OCI-LY1 (cell line): ENCODE measurements around the gene TMEM234.

Source experiments
- H2AFZ ChIP-seq: fragments of 200-600 bp; sonication (generic), shearing (Covaris generic); 2 replicates; pipeline ENCODE4 v1.6.0; 2014; ENCODE audit warnings: antibody characterized with exemption, mild to moderate bottlenecking, low read length
- H3F3A ChIP-seq: fragments of 200-600 bp; sonication (generic), shearing (Covaris generic); 2 replicates; pipeline ENCODE4 v1.6.0; 2014; ENCODE audit warnings: mild to moderate bottlenecking, antibody characterized with exemption, low read length, moderate library complexity; ENCODE audit not compliant: insufficient read depth
- H3K27ac ChIP-seq: fragments of 200-600 bp; sonication (generic); 2 replicates; pipeline ENCODE4 v1.5.1; 2014; ENCODE audit warnings: low read length, mixed run types, mild to moderate bottlenecking, low read depth; ENCODE audit not compliant: poor library complexity, severe bottlenecking
- H3K27me3 ChIP-seq: fragments of 200-600 bp; sonication (generic); 2 replicates; pipeline ENCODE4 v1.6.0; 2014; ENCODE audit warnings: antibody characterized with exemption, mild to moderate bottlenecking, low read length, moderate library complexity; ENCODE audit not compliant: insufficient read depth
- H3K36me3 ChIP-seq: fragments of 200-600 bp; sonication (generic); 2 replicates; pipeline ENCODE4 v1.6.1; 2014; ENCODE audit warnings: mild to moderate bottlenecking, antibody characterized with exemption, low read length, moderate library complexity, mixed read lengths; ENCODE audit not compliant: insufficient read depth
- H3K4me1 ChIP-seq: fragments of 200-600 bp; sonication (generic); 2 replicates; pipeline ENCODE4 v1.5.1; 2014; ENCODE audit warnings: mild to moderate bottlenecking, low read length, moderate library complexity; ENCODE audit not compliant: insufficient read depth, severe bottlenecking
- H3K4me2 ChIP-seq: fragments of 200-600 bp; sonication (generic), shearing (Covaris generic); 2 replicates; pipeline ENCODE4 v1.6.1; 2014; ENCODE audit warnings: low read length
- H3K4me3 ChIP-seq: fragments of 200-600 bp; sonication (generic); 2 replicates; pipeline ENCODE4 v1.5.1; 2014; ENCODE audit warnings: low read length, low read depth, mild to moderate bottlenecking, mixed read lengths; ENCODE audit not compliant: poor library complexity, severe bottlenecking
- H3K79me2 ChIP-seq: fragments of 200-600 bp; shearing (Covaris generic); 2 replicates; pipeline ENCODE4 v1.6.1; 2016; ENCODE audit warnings: mixed run types, low read length, mixed read lengths; ENCODE audit not compliant: insufficient read depth
- H3K9ac ChIP-seq: fragments of 200-600 bp; sonication (generic), shearing (Covaris generic); 2 replicates; pipeline ENCODE4 v1.6.1; 2014; ENCODE audit warnings: mild to moderate bottlenecking, low read length, mixed read lengths
- H3K9me2 ChIP-seq: fragments of 200-600 bp; sonication (generic), shearing (Covaris generic); 2 replicates; pipeline ENCODE4 v1.6.1; 2014; ENCODE audit warnings: low read depth, mild to moderate bottlenecking, low read length, mixed read lengths
- H3K9me3 ChIP-seq: fragments of 200-600 bp; shearing (Covaris generic); 2 replicates; pipeline ENCODE4 v1.6.1; 2014; ENCODE audit warnings: low read length, mixed read lengths
- H4K20me1 ChIP-seq: fragments of 200-600 bp; sonication (generic), shearing (Covaris generic); 2 replicates; pipeline ENCODE4 v1.6.0; 2016; ENCODE audit warnings: mild to moderate bottlenecking, low read length; ENCODE audit not compliant: insufficient read depth
- EZH2 ChIP-seq: fragments of 200-600 bp; sonication (generic), shearing (Covaris generic); IDR thresholded peaks from 2 replicates; pipeline ENCODE4 v1.8.0; 2017; ENCODE audit warnings: borderline replicate concordance, mixed run types, mild to moderate bottlenecking, antibody characterized with exemption, low read length, moderate library complexity, mixed read lengths
- TF ChIP-seq, protein P1 (sequence below): fragments of 200-600 bp; sonication (generic), shearing (Covaris generic); IDR thresholded peaks from 2 replicates; pipeline ENCODE4 v1.5.1; 2017; ENCODE audit warnings: mild to moderate bottlenecking, antibody characterized with exemption, low read length, moderate library complexity, mixed read lengths

TMEM234 gene

DNA sequence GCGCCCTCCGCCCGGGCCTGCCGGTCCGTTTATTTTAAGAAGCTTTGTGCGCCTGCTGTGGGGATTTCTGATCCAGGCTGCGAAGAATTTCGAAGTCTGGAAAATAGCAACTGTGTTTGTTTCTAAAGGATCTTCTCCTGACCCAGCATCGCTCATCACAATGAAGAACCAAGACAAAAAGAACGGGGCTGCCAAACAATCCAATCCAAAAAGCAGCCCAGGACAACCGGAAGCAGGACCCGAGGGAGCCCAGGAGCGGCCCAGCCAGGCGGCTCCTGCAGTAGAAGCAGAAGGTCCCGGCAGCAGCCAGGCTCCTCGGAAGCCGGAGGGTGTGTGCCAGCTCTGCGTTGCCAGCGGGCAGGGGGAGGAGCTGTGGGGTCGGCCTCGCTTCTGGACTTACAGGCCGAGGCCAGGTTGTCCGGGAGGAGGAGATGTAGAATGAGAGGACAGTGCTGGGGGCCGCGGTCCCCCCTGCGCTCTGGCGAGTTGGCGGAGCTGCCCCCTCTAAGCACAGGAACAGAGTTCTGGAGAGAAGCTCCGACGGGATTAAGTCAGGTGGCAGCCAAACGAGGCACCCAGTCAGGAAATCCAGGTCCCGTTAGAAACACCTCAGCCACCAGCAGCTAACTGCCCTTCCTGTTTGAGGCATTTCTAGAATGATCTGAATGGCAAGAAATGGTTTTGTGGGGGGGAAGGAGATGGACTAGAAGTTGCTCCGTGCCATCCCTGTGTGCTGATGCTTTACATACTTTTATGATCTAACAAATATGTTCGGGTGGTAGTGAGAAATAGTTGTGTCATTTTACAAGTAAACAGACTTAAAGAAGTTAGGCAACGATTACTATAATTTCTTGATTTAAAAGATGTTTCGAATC, 41.7 kb downstream of the TMEM234 start:
- Histone ChIP-seq H3K4me1 (peaks cover 25% of the 10 kb centered on the region), H3K9me3 (no peaks in the 10 kb centered on the region), H3K27ac (peak overlapping the region; percentile 68), H2AFZ (no peak overlapping the region), H3K9me2 (no peaks in the 10 kb centered on the region), H3K9ac (peak overlapping the region; percentile 87), H3K4me3 (peak overlapping the region; percentile 79), H3F3A (no peaks in the 10 kb centered on the region), H3K4me2 (peak overlapping the region; percentile 73), H3K27me3 (no peaks in the 10 kb centered on the region), H3K79me2 (peaks cover 22% of the 10 kb centered on the region), H3K36me3 (peaks cover 42% of the 10 kb centered on the region), H4K20me1 (no peaks in the 10 kb centered on the region)
- TF ChIP-seq, protein P1, sequence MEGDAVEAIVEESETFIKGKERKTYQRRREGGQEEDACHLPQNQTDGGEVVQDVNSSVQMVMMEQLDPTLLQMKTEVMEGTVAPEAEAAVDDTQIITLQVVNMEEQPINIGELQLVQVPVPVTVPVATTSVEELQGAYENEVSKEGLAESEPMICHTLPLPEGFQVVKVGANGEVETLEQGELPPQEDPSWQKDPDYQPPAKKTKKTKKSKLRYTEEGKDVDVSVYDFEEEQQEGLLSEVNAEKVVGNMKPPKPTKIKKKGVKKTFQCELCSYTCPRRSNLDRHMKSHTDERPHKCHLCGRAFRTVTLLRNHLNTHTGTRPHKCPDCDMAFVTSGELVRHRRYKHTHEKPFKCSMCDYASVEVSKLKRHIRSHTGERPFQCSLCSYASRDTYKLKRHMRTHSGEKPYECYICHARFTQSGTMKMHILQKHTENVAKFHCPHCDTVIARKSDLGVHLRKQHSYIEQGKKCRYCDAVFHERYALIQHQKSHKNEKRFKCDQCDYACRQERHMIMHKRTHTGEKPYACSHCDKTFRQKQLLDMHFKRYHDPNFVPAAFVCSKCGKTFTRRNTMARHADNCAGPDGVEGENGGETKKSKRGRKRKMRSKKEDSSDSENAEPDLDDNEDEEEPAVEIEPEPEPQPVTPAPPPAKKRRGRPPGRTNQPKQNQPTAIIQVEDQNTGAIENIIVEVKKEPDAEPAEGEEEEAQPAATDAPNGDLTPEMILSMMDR: no peak
- no peak for TF ChIP-seq EZH2

GRCh38 chr1:32179443-32180185, 42.5 kb downstream of the TMEM234 start, which contains the start of gene TXLNA:
Gene TXLNA (plus strand): TSS chr1:32179675. CDS start chr1:32180346, 671 bp downstream.
- peak within 1 kb of the TSS; percentile 68 for H3K27ac ChIP-seq
- peak within 1 kb of the TSS; percentile 87 for H3K9ac ChIP-seq
- peaks cover 22% of the 10 kb centered on the region for H3K79me2 ChIP-seq
- peak within 1 kb of the TSS; percentile 79 for H3K4me3 ChIP-seq
- H2AFZ ChIP-seq: no peak within 1 kb of the TSS
- H3K4me1 ChIP-seq: peaks cover 25% of the 10 kb centered on the region
- TF ChIP-seq, protein P1: no peak
- TF ChIP-seq EZH2: no peak
- no peaks in the 10 kb centered on the region for H3K9me2 ChIP-seq
- peaks cover 43% of the 10 kb centered on the region for H3K36me3 ChIP-seq
- no peaks in the 10 kb centered on the region for H4K20me1 ChIP-seq
- H3K27me3 ChIP-seq: no peaks in the 10 kb centered on the region
- no peaks in the 10 kb centered on the region for H3K9me3 ChIP-seq
- no peaks in the 10 kb centered on the region for H3F3A ChIP-seq
- peak within 1 kb of the TSS; percentile 73 for H3K4me2 ChIP-seq

GRCh38 chr1:32179193-32179442, 43.0 kb downstream of the TMEM234 start:
- Histone ChIP-seq H3K4me3 (peak overlapping the region; percentile 79), H3K9ac (peak overlapping the region; percentile 87), H3F3A (no peaks in the 10 kb centered on the region), H3K4me1 (peaks cover 25% of the 10 kb centered on the region), H3K4me2 (peak overlapping the region; percentile 73), H3K79me2 (peaks cover 22% of the 10 kb centered on the region), H4K20me1 (no peaks in the 10 kb centered on the region), H3K36me3 (peaks cover 40% of the 10 kb centered on the region), H2AFZ (no peak overlapping the region), H3K9me3 (no peaks in the 10 kb centered on the region), H3K9me2 (no peaks in the 10 kb centered on the region), H3K27ac (peak overlapping the region; percentile 68), H3K27me3 (no peaks in the 10 kb centered on the region)
- TF ChIP-seq EZH2: no peak
- TF ChIP-seq, protein P1: no peak
